Measurements from ENCODE around the gene WNT5B. TPM values are rescaled to one million over a fixed set of nuclear protein-coding genes. Genes with fewer than 3 reads are reported as not detected.
A peak's percentile ranks its signal among the peaks of the same experiment; 100 is the strongest.

The WNT5B gene
- total and polyA plus RNA-seq, 9 of the 15 experiments (the other 6 are each of a cell fraction or from before 2014, with no cell fraction given): 0.42 to 16.8 (median 5.4) TPM

DNA sequence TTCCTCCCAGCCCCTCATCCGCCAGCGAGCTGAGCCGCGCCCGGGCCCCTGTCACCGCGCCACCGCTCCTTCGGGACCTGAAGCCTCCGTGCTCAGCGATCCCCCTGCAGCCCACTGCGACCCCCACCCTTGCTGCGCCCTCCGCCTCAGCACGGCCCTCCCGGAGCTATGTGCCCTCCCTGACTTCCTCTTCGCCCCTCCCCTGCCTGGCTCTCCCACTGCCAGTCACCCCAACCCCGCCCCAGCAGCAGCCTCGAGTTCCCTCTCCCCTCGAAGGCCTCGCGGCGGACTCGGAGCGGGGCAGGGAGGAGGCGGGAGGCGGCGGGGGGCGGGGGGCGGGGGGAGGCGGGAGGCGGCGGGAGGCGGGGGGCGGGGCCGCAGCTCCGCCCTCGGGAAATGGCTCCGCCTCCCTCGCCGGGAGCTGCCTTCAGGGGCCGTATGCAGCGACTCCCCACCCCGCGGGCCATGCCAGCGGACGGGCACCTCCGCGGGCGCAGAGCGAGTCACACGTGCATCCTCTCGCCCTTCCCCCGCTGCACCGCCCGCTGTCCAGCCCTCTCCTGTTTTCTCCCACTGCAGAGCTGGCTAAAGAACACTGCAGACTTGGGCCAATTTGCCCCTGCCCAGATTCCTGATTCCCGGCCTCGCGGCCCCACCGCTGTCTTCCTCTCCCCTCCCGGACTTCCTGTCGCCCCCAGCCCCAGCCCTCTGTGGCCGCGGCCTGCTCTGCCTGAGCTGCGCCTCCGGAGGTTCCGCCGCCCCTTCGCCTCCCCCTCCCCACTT is 32.7 kb downstream of the WNT5B start (continued):
- TF ChIP-seq JUND (IDR thresholded peaks at IDR 0.05; ENCODE audit: borderline replicate concordance, low read depth, low read length) (no peak), JUND (tag; IDR thresholded peaks at IDR 0.05; ENCODE audit: borderline replicate concordance, low read depth, low read length) (no peak), MIER1 (IDR thresholded peaks at IDR 0.05; ENCODE audit: low read depth) (no peak), MYNN (IDR thresholded peaks at IDR 0.05) (peak; percentile 94), MYNN (CRISPR knock-in tag; IDR thresholded peaks at IDR 0.05) (no peak), ILK (tag; IDR thresholded peaks at IDR 0.05; ENCODE audit: borderline replicate concordance, low read depth) (no peak), KLF1 (tag; IDR thresholded peaks at IDR 0.05) (no peak), POLR2AphosphoS2 (IDR thresholded peaks at IDR 0.05; ENCODE audit: low read length) (no peak), MAZ (CRISPR knock-in tag; conservative IDR thresholded peaks at IDR 0.05 in 1 of 2, IDR thresholded peaks at IDR 0.05 in 1 of 2) (peak; percentile 46 to 63; a peak in 3 of 4 replicates), RHOXF2B (CRISPR knock-in tag; conservative IDR thresholded peaks at IDR 0.05) (no peak), MBD2 (IDR thresholded peaks at IDR 0.05; ENCODE audit: borderline replicate concordance, low read depth) (no peak), SMAD4 (CRISPR knock-in tag; conservative IDR thresholded peaks at IDR 0.05) (0 out of 2 replicates have a peak, but pooled peaks have one; percentile 29), RBM25 (IDR thresholded peaks at IDR 0.05; ENCODE audit: low read depth, low read length, severe bottlenecking) (no peak), XRCC5 (IDR thresholded peaks at IDR 0.05; ENCODE audit: low read depth, low read length) (no peak), CEBPG (CRISPR knock-in tag; IDR thresholded peaks at IDR 0.05) (no peak), CEBPG (tag; conservative IDR thresholded peaks at IDR 0.05 in 1 of 2, IDR thresholded peaks at IDR 0.05 in 1 of 2) (no peak), HNRNPK (IDR thresholded peaks at IDR 0.05; ENCODE audit: low read depth, low read length, poor library complexity, severe bottlenecking) (peak; percentile 59), MTF1 (CRISPR knock-in tag; IDR thresholded peaks at IDR 0.05; ENCODE audit: borderline replicate concordance) (no peak), FOXM1 (IDR thresholded peaks at IDR 0.05; ENCODE audit: low read depth) (no peak), FOXM1 (CRISPR knock-in tag; IDR thresholded peaks at IDR 0.05; ENCODE audit: low read depth) (no peak), POLR2G (IDR thresholded peaks at IDR 0.05; ENCODE audit: low read depth, low read length) (peak; percentile 87), TRIM24 (IDR thresholded peaks at IDR 0.05) (0 out of 4 replicates have a peak, but pooled peaks of 1 of the 2 experiments have one; percentile 19)
- TF ChIP-seq, protein P1, sequence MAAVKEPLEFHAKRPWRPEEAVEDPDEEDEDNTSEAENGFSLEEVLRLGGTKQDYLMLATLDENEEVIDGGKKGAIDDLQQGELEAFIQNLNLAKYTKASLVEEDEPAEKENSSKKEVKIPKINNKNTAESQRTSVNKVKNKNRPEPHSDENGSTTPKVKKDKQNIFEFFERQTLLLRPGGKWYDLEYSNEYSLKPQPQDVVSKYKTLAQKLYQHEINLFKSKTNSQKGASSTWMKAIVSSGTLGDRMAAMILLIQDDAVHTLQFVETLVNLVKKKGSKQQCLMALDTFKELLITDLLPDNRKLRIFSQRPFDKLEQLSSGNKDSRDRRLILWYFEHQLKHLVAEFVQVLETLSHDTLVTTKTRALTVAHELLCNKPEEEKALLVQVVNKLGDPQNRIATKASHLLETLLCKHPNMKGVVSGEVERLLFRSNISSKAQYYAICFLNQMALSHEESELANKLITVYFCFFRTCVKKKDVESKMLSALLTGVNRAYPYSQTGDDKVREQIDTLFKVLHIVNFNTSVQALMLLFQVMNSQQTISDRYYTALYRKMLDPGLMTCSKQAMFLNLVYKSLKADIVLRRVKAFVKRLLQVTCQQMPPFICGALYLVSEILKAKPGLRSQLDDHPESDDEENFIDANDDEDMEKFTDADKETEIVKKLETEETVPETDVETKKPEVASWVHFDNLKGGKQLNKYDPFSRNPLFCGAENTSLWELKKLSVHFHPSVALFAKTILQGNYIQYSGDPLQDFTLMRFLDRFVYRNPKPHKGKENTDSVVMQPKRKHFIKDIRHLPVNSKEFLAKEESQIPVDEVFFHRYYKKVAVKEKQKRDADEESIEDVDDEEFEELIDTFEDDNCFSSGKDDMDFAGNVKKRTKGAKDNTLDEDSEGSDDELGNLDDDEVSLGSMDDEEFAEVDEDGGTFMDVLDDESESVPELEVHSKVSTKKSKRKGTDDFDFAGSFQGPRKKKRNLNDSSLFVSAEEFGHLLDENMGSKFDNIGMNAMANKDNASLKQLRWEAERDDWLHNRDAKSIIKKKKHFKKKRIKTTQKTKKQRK (IDR thresholded peaks at IDR 0.05; ENCODE audit: borderline replicate concordance, low read depth, low read length): no peak
- TF ChIP-seq, protein P2, sequence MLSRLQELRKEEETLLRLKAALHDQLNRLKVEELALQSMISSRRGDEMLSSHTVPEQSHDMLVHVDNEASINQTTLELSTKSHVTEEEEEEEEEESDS (CRISPR knock-in tag; IDR thresholded peaks at IDR 0.05): no peak
- TF ChIP-seq, protein P3, sequence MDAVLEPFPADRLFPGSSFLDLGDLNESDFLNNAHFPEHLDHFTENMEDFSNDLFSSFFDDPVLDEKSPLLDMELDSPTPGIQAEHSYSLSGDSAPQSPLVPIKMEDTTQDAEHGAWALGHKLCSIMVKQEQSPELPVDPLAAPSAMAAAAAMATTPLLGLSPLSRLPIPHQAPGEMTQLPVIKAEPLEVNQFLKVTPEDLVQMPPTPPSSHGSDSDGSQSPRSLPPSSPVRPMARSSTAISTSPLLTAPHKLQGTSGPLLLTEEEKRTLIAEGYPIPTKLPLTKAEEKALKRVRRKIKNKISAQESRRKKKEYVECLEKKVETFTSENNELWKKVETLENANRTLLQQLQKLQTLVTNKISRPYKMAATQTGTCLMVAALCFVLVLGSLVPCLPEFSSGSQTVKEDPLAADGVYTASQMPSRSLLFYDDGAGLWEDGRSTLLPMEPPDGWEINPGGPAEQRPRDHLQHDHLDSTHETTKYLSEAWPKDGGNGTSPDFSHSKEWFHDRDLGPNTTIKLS (IDR thresholded peaks at IDR 0.05; ENCODE audit: borderline replicate concordance, low read depth): no peak

Measured in K562 (cell line).